ENCODE measurements around the gene RPS6KB2.

RPS6KB2 gene

DNA sequence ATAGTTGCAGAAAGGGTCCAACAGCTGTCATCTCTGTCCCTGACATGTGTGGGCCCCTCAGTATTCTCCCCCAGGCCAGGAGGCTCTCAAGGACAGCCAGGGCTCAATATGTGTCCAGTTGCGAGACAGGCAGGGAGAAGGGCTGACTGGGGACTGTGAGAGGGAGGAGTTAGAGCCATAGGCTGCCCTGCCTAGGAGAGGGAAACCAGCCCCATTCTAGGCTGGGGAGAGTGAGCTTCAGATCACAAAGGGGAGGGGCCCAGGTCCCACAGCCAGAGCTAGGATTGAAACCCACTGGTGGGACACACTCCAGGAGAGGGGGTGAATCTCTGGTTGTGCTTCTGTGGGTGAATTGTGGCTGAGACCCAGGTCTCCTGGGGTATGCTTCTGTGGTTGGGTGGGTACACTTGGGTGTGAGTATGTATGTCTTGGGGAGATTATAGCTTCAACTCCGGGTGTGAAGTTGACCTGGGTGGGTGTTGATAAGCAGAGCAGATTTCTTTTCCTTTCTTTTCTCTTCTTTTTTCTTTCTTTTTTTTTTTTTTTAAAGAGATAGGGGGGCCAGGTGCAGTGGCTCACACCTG is 14.9 kb upstream of the RPS6KB2 start:
- TF ChIP-seq, protein P1, sequence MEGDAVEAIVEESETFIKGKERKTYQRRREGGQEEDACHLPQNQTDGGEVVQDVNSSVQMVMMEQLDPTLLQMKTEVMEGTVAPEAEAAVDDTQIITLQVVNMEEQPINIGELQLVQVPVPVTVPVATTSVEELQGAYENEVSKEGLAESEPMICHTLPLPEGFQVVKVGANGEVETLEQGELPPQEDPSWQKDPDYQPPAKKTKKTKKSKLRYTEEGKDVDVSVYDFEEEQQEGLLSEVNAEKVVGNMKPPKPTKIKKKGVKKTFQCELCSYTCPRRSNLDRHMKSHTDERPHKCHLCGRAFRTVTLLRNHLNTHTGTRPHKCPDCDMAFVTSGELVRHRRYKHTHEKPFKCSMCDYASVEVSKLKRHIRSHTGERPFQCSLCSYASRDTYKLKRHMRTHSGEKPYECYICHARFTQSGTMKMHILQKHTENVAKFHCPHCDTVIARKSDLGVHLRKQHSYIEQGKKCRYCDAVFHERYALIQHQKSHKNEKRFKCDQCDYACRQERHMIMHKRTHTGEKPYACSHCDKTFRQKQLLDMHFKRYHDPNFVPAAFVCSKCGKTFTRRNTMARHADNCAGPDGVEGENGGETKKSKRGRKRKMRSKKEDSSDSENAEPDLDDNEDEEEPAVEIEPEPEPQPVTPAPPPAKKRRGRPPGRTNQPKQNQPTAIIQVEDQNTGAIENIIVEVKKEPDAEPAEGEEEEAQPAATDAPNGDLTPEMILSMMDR (IDR thresholded peaks at IDR 0.05; ENCODE audit: low read depth, low read length) = no peak
- DNase-seq (ENCODE audit: extremely low read depth, low read depth) = no peak

DNA sequence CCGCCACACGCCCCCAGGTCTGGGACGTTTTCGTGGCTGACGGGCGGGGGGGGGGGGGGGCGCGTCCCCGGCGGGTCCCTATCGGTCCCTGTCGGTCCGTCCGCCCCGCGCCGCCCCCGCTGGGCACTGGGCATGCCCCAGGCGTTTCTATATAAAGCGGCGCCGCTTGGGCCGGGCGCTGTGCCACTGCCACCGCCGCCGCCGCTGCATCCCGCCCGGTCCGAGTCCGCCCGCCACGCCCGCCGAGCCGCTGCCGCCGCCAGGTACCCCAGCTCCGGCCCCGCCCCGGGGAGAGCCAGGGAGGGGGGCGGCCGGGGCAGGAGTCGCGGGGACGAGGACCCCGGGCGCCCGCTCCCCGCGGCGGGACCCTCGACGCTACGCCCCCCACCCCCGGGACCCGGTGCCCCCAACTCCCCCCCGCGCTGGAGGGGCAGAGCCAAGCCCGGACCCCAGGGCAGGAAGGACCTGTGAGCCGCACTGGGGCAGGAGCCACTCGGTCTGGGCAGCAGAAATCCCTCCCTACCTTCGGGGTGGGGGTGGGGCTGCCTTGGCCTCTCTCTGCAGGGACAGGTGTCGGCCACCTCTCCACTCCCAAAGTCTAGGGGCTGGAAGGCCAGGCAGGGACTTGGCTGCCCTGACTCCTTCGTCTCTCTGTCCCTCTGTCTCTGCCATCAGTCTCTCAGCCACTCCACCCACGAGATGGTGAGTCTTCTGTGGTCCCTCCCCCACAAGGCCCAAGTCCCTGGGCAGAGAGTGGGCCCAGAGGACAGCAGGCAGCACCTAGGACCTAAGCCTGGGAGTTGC is 12.6 kb upstream of the RPS6KB2 start, which contains the start of gene CARNS1:
TSS of gene CARNS1 (plus strand) at position 178 of the 804 bp plus-strand sequence. CDS start at position 700, 522 bp downstream.
- DNase-seq (ENCODE audit: extremely low read depth, low read depth) = no peak

DNA sequence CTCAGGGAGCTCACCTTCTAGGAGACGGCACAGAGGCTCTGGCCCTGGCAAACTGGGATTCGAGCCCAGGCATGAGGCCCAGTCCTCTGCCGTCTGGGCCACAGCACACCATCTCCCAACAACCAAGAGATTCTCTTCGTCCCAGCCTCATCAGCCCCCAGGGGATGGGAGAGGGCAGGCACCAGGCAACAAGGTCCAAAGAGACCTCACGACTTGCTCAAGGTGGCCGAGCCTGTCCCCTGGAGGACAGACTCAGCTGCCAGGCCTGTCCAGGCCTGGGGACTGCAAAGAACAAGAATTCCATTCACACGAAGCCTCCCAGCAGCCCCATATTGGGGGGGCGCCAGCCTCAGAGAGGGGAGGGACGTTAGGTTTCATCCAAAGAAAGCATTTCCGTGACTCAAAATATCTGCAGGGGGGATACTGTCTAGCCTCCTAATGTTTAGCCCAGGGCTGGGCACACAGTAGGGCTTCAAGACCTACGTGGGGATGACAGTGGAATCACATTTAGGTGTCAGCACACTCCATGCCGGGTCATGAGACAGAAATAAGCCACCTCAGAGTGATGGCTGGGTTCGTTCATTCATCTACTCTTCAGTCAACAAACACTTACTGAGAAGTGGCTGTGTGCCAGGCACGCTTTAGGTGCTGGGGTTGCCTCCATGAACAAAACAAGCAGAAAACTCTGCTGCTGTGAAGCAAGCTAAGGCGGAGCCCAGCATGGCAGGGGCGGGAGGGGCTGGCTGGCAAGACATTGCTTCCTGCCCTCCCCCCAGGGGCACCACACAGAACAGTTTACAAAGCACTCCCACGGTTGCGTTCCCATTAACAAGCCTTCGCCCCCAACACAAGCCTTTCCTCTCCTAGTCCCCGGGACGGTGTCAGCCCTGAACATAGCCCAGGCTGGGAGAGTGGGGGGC is 11.6 kb upstream of the RPS6KB2 start:
- TF ChIP-seq, protein P1 (IDR thresholded peaks at IDR 0.05; ENCODE audit: low read depth, low read length) = no peak
- DNase-seq (ENCODE audit: extremely low read depth, low read depth) = no peak

More for the DNA sequence above, 12.6 kb upstream of the RPS6KB2 start, which contains the start of gene CARNS1:
- TF ChIP-seq, protein P1 (IDR thresholded peaks at IDR 0.05; ENCODE audit: low read depth, low read length) = no peak

DNA sequence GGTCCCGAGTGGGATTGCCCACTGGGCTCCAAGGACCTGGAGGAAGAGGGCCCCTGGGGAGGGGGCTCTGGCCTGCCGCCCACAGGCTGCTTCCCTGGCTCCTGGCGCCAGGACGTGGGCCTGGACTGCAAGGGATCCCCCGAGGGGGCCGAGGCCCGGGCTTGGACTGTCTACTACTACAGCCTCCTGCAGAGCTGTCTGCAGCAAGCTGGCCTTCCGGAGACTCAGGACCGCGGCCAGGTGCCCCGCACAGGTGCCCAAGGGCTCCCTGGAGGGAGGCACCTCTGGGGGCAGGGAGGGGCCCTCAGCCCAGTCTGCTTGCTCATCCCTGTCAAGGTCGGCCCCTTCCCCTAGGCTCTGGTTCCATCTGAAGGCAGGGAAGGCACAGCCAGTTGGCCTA is 10.9 kb upstream of the RPS6KB2 start:
- DNase-seq (ENCODE audit: extremely low read depth, low read depth) = no peak
- TF ChIP-seq, protein P1 (IDR thresholded peaks at IDR 0.05; ENCODE audit: low read depth, low read length) = no peak

DNA sequence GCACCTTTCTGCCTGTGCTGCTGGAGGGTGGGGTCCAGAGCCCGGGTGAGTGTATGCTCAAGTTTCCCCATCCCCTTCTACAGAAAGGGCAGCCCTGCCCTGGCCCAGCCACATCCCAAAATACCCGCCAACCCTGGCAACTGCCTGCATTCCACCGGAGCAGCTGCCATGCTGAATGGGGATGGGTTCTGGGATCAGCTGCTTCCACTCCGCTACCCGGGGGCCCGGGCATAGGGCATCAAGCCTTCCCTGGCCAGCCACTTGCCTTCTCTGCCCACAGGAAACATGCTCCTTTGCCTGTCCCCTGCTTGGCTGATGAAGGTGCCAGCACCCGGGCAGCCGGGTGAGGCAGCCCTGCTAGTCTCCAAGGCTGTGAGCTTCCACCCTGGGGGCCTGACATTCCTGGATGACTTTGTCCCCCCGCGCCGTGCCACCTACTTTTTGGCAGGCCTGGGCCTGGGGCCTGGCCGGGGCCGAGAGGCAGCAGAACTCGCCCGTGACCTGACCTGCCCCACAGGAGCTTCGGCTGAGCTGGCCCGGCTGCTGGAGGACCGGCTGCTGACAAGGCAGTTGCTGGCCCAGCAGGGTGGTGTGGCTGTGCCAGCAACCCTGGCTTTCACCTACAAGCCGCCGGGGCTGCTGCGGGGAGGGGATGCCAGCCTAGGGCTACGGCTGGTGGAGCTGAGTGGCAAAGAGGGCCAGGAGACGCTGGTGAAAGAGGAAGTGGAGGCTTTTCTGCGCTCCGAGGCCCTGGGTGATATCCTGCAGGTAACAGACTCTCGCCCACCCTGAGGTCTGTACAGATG is 9.6 kb upstream of the RPS6KB2 start:
- DNase-seq (ENCODE audit: extremely low read depth, low read depth) = no peak
- TF ChIP-seq, protein P1 (IDR thresholded peaks at IDR 0.05; ENCODE audit: low read depth, low read length) = no peak

DNA sequence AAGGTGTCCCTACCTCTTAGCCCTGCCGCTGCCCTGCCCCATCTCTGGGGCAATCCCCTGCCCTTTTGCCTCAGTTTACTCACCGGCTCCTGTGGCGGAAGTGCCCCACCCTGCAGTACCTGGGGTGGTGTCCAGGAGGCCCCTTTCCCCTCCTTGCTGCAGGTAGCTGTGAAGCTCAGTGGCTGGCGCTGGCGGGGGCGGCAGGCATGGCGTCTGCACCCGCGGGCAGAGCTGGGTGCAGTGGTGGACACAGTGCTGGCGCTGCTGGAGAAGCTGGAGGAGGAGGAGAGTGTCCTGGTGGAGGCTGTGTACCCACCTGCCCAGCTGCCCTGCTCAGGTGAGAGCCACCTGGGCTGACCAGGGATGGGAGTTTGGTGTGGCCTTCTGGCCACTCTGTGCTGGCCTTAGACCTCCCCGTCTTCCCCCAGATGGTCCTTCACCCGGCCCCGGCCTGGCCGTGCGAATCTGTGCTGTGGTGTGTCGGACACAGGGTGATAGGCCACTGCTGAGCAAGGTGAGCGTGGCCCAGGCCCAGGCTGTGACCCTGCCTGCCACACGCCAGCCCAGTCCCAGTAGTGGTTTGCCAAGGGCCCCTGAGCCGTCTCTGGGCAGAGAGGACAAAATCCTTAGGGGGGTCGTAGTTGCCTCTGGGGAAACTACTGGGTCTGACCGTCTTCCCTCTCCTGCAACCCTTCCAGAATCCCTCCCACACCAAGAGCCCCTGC is 8.8 kb upstream of the RPS6KB2 start:
- TF ChIP-seq, protein P1 (IDR thresholded peaks at IDR 0.05; ENCODE audit: low read depth, low read length) = no peak

More for the DNA sequence above, 8.8 kb upstream of the RPS6KB2 start:
- no peak for DNase-seq (ENCODE audit: extremely low read depth, low read depth)
